Stomach (tissue), 9 donors: ENCODE data around the gene NFIX. TPM values are rescaled to one million over a fixed set of nuclear protein-coding genes. Genes with fewer than 3 reads are reported as not detected.

Experiments
- DNase-seq, 2 donors: peaks; one replicate each; pipeline versions ENCODE4 v3.0.0 to v3.0.0-alpha.2; 2013 to 2019
- H3K27ac ChIP-seq, 5 donors: fragments of 200-600 bp in 4 of 5; sonication (generic) in 4 of 5; one replicate each; pipeline ENCODE4 v1.5.1; 2013 to 2019; ENCODE audit warnings: mild to moderate bottlenecking in 1 of 5, moderate library complexity in 1 of 5
- H3K27me3 ChIP-seq, 3 donors: fragments of 200-600 bp; sonication (generic); one replicate each; pipeline ENCODE4 v1.5.1; 2017 to 2019; ENCODE audit warnings: mixed run types in 1 of 3
- H3K36me3 ChIP-seq, 4 donors: fragments of 200-600 bp; sonication (generic); 1 replicate in 3 of 4; 2 replicates in 1 of 4; pipeline ENCODE4 v1.5.1; 2016 to 2019
- H3K4me1 ChIP-seq, 4 donors: fragments of 200-600 bp; sonication (generic); one replicate each; pipeline ENCODE4 v1.5.1; 2016 to 2019
- H3K4me3 ChIP-seq, 4 donors: fragments of 200-600 bp; sonication (generic) in 3 of 4; one replicate each; pipeline ENCODE4 v1.5.1; 2016 to 2019; ENCODE audit warnings: mild to moderate bottlenecking in 1 of 4
- H3K9me3 ChIP-seq, 4 donors: fragments of 200-600 bp; sonication (generic); one replicate each; pipeline ENCODE4 v1.5.1; 2016 to 2019
- EP300 ChIP-seq: sonication (generic); formaldehyde crosslinking; IDR thresholded peaks from one replicate; pipeline ENCODE4 v1.6.1; 2017; ENCODE audit warnings: antibody characterized with exemption
- POLR2A ChIP-seq, 4 donors: fragments of 450-650 bp; IDR thresholded peaks; one replicate each; pipeline ENCODE4 v1.6.1; 2016; ENCODE audit warnings: antibody characterized with exemption in 4 of 4, control low read depth in 2 of 4, mild to moderate bottlenecking in 1 of 4, moderate library complexity in 1 of 4
- POLR2AphosphoS5 ChIP-seq, 3 donors: sonication (generic); formaldehyde crosslinking; IDR thresholded peaks; one replicate each; pipeline ENCODE4 v1.6.1; 2016; ENCODE audit warnings: antibody characterized with exemption in 3 of 3
- WGBS, 5 donors: extraction: QIAGEN DNeasy Blood & Tissue Kit in 3 of 5; methylation state at CpG; one replicate each; pipeline versions ENCODE4 v1.1.5 to v1.1.7; 2013 to 2018; 5-methylcytosine and 5-hydroxymethylcytosine counted together
- intact Hi-C: fragments of 100-400 bp; cut with DNase I; formaldehyde crosslinking; loops from one replicate; pipeline ENCODE4 v1.15.1; 2023; ENCODE audit warnings: low total_unique reads
- polyA plus RNA-seq, 3 donors: library from polyadenylated mRNA; stranded (reverse); fragments of 200-250 nt; gene quantifications; one replicate each; pipeline ENCODE4 v1.2.3, GENCODE V29; 2013
- total RNA-seq, 5 donors: library from RNA; depleted of rRNA; stranded (reverse); fragments of >200 nt; gene quantifications; one replicate each; pipeline versions ENCODE4 v1.1.0 to v1.2.3, GENCODE V29; 2014 to 2016
- TF ChIP-seq, protein P1 (sequence below), 7 experiments: fragments of 450-650 bp in 4 of 7; fragments of 200-600 bp in 3 of 7; sonication (generic) in 3 of 7; IDR thresholded peaks; one replicate each; pipeline ENCODE4 v1.5.1; 2016 to 2019; ENCODE audit warnings: antibody characterized with exemption in 7 of 7, control low read depth in 2 of 7, mild to moderate bottlenecking in 1 of 7
- donor health status: healthy with polysubstance abuse.
- donor health status: Bipolar disorder and iron deficiency.
- donor health status: healthy.

Gene NFIX
- total and polyA plus RNA-seq, 8 donors = 11.5 to 183 (median 37.6) TPM

DNA sequence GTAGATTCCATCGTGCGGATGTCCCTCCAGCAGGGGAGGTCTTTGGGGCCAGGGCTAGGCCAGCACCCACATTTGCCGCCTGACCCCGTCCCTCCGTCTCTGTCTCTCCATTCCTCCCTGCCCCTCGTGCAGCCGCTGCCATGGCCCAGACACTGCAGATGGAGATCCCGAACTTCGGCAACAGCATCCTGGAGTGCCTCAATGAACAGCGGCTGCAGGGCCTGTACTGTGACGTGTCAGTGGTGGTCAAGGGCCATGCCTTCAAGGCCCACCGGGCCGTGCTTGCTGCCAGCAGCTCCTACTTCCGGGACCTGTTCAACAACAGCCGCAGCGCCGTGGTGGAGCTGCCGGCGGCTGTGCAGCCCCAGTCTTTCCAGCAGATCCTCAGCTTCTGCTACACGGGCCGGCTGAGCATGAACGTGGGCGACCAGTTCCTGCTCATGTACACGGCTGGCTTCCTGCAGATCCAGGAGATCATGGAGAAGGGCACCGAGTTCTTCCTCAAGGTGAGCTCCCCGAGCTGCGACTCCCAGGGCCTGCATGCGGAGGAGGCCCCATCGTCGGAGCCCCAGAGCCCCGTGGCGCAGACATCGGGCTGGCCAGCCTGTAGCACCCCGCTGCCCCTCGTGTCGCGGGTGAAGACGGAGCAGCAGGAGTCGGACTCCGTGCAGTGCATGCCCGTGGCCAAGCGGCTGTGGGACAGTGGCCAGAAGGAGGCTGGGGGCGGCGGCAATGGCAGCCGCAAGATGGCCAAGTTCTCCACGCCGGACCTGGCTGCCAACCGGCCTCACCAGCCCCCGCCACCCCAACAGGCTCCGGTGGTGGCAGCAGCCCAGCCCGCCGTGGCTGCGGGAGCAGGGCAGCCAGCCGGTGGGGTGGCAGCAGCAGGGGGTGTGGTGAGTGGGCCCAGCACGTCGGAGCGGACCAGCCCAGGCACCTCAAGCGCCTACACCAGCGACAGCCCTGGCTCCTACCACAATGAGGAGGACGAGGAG lies 140.1 kb downstream of the NFIX start:
- intact Hi-C loops = no loop called here
- H3K9me3 ChIP-seq = no peaks in the 10 kb centered on the region
- no peak overlapping the region for H3K27ac ChIP-seq
- WGBS, 5 donors = 92 to 95% (median 95%) methylated on average over 43 to 60 of the region's 60 CpGs
- no peak overlapping the region for H3K4me3 ChIP-seq
- TF ChIP-seq POLR2A (IDR thresholded peaks at IDR 0.05) = no peak
- TF ChIP-seq EP300 = no peak
- TF ChIP-seq, protein P1, sequence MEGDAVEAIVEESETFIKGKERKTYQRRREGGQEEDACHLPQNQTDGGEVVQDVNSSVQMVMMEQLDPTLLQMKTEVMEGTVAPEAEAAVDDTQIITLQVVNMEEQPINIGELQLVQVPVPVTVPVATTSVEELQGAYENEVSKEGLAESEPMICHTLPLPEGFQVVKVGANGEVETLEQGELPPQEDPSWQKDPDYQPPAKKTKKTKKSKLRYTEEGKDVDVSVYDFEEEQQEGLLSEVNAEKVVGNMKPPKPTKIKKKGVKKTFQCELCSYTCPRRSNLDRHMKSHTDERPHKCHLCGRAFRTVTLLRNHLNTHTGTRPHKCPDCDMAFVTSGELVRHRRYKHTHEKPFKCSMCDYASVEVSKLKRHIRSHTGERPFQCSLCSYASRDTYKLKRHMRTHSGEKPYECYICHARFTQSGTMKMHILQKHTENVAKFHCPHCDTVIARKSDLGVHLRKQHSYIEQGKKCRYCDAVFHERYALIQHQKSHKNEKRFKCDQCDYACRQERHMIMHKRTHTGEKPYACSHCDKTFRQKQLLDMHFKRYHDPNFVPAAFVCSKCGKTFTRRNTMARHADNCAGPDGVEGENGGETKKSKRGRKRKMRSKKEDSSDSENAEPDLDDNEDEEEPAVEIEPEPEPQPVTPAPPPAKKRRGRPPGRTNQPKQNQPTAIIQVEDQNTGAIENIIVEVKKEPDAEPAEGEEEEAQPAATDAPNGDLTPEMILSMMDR (IDR thresholded peaks at IDR 0.05) = no peak
- TF ChIP-seq POLR2AphosphoS5 (IDR thresholded peaks at IDR 0.05) = no peak
- peaks cover 0 to 26% (median 10%) of the 10 kb centered on the region in 4 donors for H3K4me1 ChIP-seq
- H3K36me3 ChIP-seq = peaks cover 37 to 57% (median 55%) of the 10 kb centered on the region in 4 donors
- DNase-seq = no peak
- no peaks in the 10 kb centered on the region for H3K27me3 ChIP-seq

- TF ChIP-seq, protein P1 (IDR thresholded peaks at IDR 0.05) = no peak
- no peak for TF ChIP-seq POLR2A (IDR thresholded peaks at IDR 0.05)
- TF ChIP-seq POLR2AphosphoS5 (IDR thresholded peaks at IDR 0.05) = no peak
- TF ChIP-seq EP300 = no peak
- Histone ChIP-seq H3K4me1 (peaks cover 0 to 25% (median 10%) of the 10 kb centered on the region in 4 donors), H3K27ac (no peak overlapping the region), H3K36me3 (peaks cover 37 to 58% (median 56%) of the 10 kb centered on the region in 4 donors), H3K4me3 (no peak overlapping the region), H3K27me3 (no peaks in the 10 kb centered on the region), H3K9me3 (no peaks in the 10 kb centered on the region)
- no peak for DNase-seq
- intact Hi-C loops = no loop called here
- 91 to 94% (median 93%) methylated on average over 16 to 28 of the region's 28 CpGs for WGBS, 5 donors
These were observed 142.1 kb downstream of the NFIX start for GRCh38 chr19:13137290-13137794.

GRCh38 chr19:13138171-13138915 lies 143.1 kb downstream of the NFIX start:
- H3K27ac ChIP-seq = no peak overlapping the region
- intact Hi-C loops = no loop called here

More at GRCh38 chr19:13138171-13138915, 143.1 kb downstream of the NFIX start:
- Histone ChIP-seq H3K36me3 (peaks cover 37 to 59% (median 57%) of the 10 kb centered on the region in 4 donors), H3K4me3 (no peak overlapping the region), H3K27me3 (no peaks in the 10 kb centered on the region), H3K4me1 (peaks cover 5 to 23% (median 12%) of the 10 kb centered on the region in 4 donors), H3K9me3 (no peaks in the 10 kb centered on the region)
- DNase-seq = no peak
- 87 to 91% (median 87%) methylated on average over 14 to 40 of the region's 40 CpGs for WGBS, 5 donors
- TF ChIP-seq POLR2AphosphoS5 (IDR thresholded peaks at IDR 0.05) (no peak), EP300 (no peak), POLR2A (IDR thresholded peaks at IDR 0.05) (no peak)
- TF ChIP-seq, protein P1 (IDR thresholded peaks at IDR 0.05) = no peak
